ENCODE results near the gene MORC3.
"Not testable (repeated sequence)": the region's sequence is repeated elsewhere in the genome, so short reads cannot be mapped to it uniquely, and the experiment has no call there.

Gene MORC3

GRCh38 chr21:36379251-36379650 lies 59.3 kb downstream of the MORC3 start:
- H3K27ac ChIP-seq (ENCODE audit: extremely low read depth, low read depth, low read length) = no peak overlapping the region
- no peak overlapping the region for H3K4me3 ChIP-seq (ENCODE audit: low read depth, low read length)
- H3K36me3 ChIP-seq (ENCODE audit: control insufficient read depth in 2 of 2, insufficient read depth in 1 of 2, low read length in 2 of 2) = peaks cover 16 to 30% of the 10 kb centered on the region in 2 experiments
- ChIA-PET CTCF (no interaction called here), POLR2A (interaction anchor here (1.5 kb wide), 1 partner anchor 59 kb away, joined by 4 read pairs; the partner anchor contains the start of gene MORC3)
- H3K4me1 ChIP-seq (ENCODE audit: control insufficient read depth, insufficient read depth, low read length) = no peaks in the 10 kb centered on the region
- no peak for TF ChIP-seq ZNF561 (tag by site-specific recombination; IDR thresholded peaks at IDR 0.05; ENCODE audit: borderline replicate concordance)
- no peak for TF ChIP-seq ZXDB (tag by site-specific recombination; IDR thresholded peaks at IDR 0.05)
- no peak for TF ChIP-seq ZNF513 (tag by site-specific recombination; IDR thresholded peaks at IDR 0.05)
- no peak for TF ChIP-seq SP2 (tag by site-specific recombination; IDR thresholded peaks at IDR 0.05)
- no peak for TF ChIP-seq ZNF311 (tag by site-specific recombination; IDR thresholded peaks at IDR 0.05; ENCODE audit: borderline replicate concordance)
- no peak for TF ChIP-seq ZNF391 (tag by site-specific recombination; IDR thresholded peaks at IDR 0.05; ENCODE audit: borderline replicate concordance, low read depth)
- no peak for TF ChIP-seq SALL2 (tag by site-specific recombination; IDR thresholded peaks at IDR 0.05; ENCODE audit: borderline replicate concordance)
- TF ChIP-seq ZNF473 (tag by site-specific recombination; IDR thresholded peaks at IDR 0.05) = no peak
- no peak for TF ChIP-seq ZNF501 (tag by site-specific recombination; IDR thresholded peaks at IDR 0.05)
- no peak for TF ChIP-seq ZNF362 (tag by site-specific recombination; IDR thresholded peaks at IDR 0.05)
- no peak for TF ChIP-seq ZNF335 (tag by site-specific recombination; conservative IDR thresholded peaks at IDR 0.05)
- TF ChIP-seq ZNF37A (tag by site-specific recombination; IDR thresholded peaks at IDR 0.05) = no peak
- TF ChIP-seq ZNF548 (tag by site-specific recombination; IDR thresholded peaks at IDR 0.05) = no peak
- H3K9me3 ChIP-seq (ENCODE audit: control insufficient read depth, insufficient read depth, low read depth, low read length) = no peaks in the 10 kb centered on the region

- Histone ChIP-seq H3K27ac (ENCODE audit: extremely low read depth, low read depth, low read length) (no peak overlapping the region), H3K9me3 (ENCODE audit: control insufficient read depth, insufficient read depth, low read depth, low read length) (no peaks in the 10 kb centered on the region), H3K36me3 (ENCODE audit: control insufficient read depth in 2 of 2, insufficient read depth in 1 of 2, low read length in 2 of 2) (peaks cover 6 to 19% of the 10 kb centered on the region in 2 experiments), H3K4me3 (ENCODE audit: low read depth, low read length) (no peak overlapping the region), H3K4me1 (ENCODE audit: control insufficient read depth, insufficient read depth, low read length) (0 out of 2 replicates have a peak, but pooled peaks cover 2% of the 10 kb centered on the region)
- ChIA-PET CTCF (no interaction called here), POLR2A (no interaction called here)
- TF ChIP-seq ZFHX2 (tag by site-specific recombination; conservative IDR thresholded peaks at IDR 0.05) = peak; percentile 49
- no peak for TF ChIP-seq ZNF16 (tag by site-specific recombination; IDR thresholded peaks at IDR 0.05; ENCODE audit: low read depth)
- TF ChIP-seq ZNF544 (tag by site-specific recombination; IDR thresholded peaks at IDR 0.05) = no peak
- TF ChIP-seq ZNF354C (tag by site-specific recombination; IDR thresholded peaks at IDR 0.05; ENCODE audit: borderline replicate concordance, low read depth) = no peak
- TF ChIP-seq SCRT1 (tag by site-specific recombination; IDR thresholded peaks at IDR 0.05; ENCODE audit: borderline replicate concordance) = peak; percentile 74; the same call in 1 of the 2 replicates
- peak; percentile 64 for TF ChIP-seq SP7 (tag by site-specific recombination; IDR thresholded peaks at IDR 0.05)
- TF ChIP-seq KLF8 (tag by site-specific recombination; IDR thresholded peaks at IDR 0.05) = 0 out of 2 replicates have a peak, but pooled peaks have one; percentile 14
- peak; percentile 90 for TF ChIP-seq SCRT2 (tag by site-specific recombination; IDR thresholded peaks at IDR 0.05)
- TF ChIP-seq ZNF311 (tag by site-specific recombination; IDR thresholded peaks at IDR 0.05; ENCODE audit: borderline replicate concordance) = no peak
- peak; percentile 96 for TF ChIP-seq ZNF140 (tag by site-specific recombination; IDR thresholded peaks at IDR 0.05)
- TF ChIP-seq PRDM1 (tag by site-specific recombination; IDR thresholded peaks at IDR 0.05) = no peak
- 0 out of 2 replicates have a peak, but pooled peaks have one; percentile 19 for TF ChIP-seq ZNF629 (tag by site-specific recombination; IDR thresholded peaks at IDR 0.05)
- TF ChIP-seq MZF1 (tag by site-specific recombination; IDR thresholded peaks at IDR 0.05; ENCODE audit: borderline replicate concordance) = no peak
- TF ChIP-seq ATF2 (tag by site-specific recombination; IDR thresholded peaks at IDR 0.05; ENCODE audit: low read depth) = no peak
Measured at GRCh38 chr21:36381841-36382589, 62.0 kb downstream of the MORC3 start.

- H3K4me3 ChIP-seq (ENCODE audit: low read depth, low read length); CTCF ChIA-PET; H3K4me1 ChIP-seq (ENCODE audit: control insufficient read depth, insufficient read depth, low read length); H3K27ac ChIP-seq (ENCODE audit: extremely low read depth, low read depth, low read length); H3K9me3 ChIP-seq (ENCODE audit: control insufficient read depth, insufficient read depth, low read depth, low read length): not testable (repeated sequence)
- peaks cover 13 to 18% of the 10 kb centered on the region in 2 experiments for H3K36me3 ChIP-seq (ENCODE audit: control insufficient read depth in 2 of 2, insufficient read depth in 1 of 2, low read length in 2 of 2)
- POLR2A ChIA-PET = interaction anchor here (1.0 kb wide), 1 partner anchor 62 kb away, joined by 3 read pairs; no protein-coding TSS in a partner anchor
Measured at GRCh38 chr21:36382722-36383121, 62.7 kb downstream of the MORC3 start.
